Measurements from ENCODE around the gene NELL1.

Gene NELL1

GRCh38 chr11:21564833-21565682, 895.7 kb downstream of the NELL1 start:
- Histone ChIP-seq H3K4ac (ENCODE audit: low read depth, low read length) (no peak overlapping the region), H3K79me2 (ENCODE audit: control insufficient read depth, insufficient read depth, low read length) (no peaks in the 10 kb centered on the region), H3K18ac (ENCODE audit: low read length) (no peak overlapping the region), H2AK5ac (ENCODE audit: low read length) (no peak overlapping the region), H3K9ac (ENCODE audit: low read length) (no peak overlapping the region), H2BK120ac (ENCODE audit: low read depth, low read length) (no peak overlapping the region), H3K4me1 (ENCODE audit: control insufficient read depth, low read depth, low read length) (no peaks in the 10 kb centered on the region), H3K79me1 (ENCODE audit: low read length) (no peaks in the 10 kb centered on the region), H3K23ac (ENCODE audit: low read length) (no peak overlapping the region), H3K4me3 (ENCODE audit: low read length) (no peak overlapping the region), H3K4me2 (ENCODE audit: low read length) (no peak overlapping the region), H3K36me3 (ENCODE audit: control insufficient read depth, insufficient read depth, low read length) (no peaks in the 10 kb centered on the region), H3K27ac (ENCODE audit: low read depth, low read length) (no peak overlapping the region), H2BK5ac (ENCODE audit: low read length) (no peak overlapping the region), H2BK15ac (replicated peaks; ENCODE audit: low read depth) (no peak overlapping the region), H4K5ac (ENCODE audit: low read length) (no peak overlapping the region), H3K27me3 (ENCODE audit: insufficient read depth, low read length, poor library complexity) (no peaks in the 10 kb centered on the region), H4K8ac (ENCODE audit: low read depth, low read length) (no peak overlapping the region), H3K56ac (ENCODE audit: low read length) (no peak overlapping the region)
- WGBS (ENCODE audit: extremely low coverage, insufficient coverage, low lambda C conversion rate) = no CpG with 5 or more reads among the region's 4 CpGs
- DNase-seq = no peak

GRCh38 chr11:21566521-21567117, 897.2 kb downstream of the NELL1 start:
- Histone ChIP-seq H2BK120ac (ENCODE audit: low read depth, low read length) (no peak overlapping the region), H3K4ac (ENCODE audit: low read depth, low read length) (no peak overlapping the region), H3K4me1 (ENCODE audit: control insufficient read depth, low read depth, low read length) (no peaks in the 10 kb centered on the region), H3K56ac (ENCODE audit: low read length) (no peak overlapping the region), H2BK5ac (ENCODE audit: low read length) (no peak overlapping the region), H3K18ac (ENCODE audit: low read length) (no peak overlapping the region), H3K23ac (ENCODE audit: low read length) (no peak overlapping the region), H3K4me2 (ENCODE audit: low read length) (no peak overlapping the region), H4K5ac (ENCODE audit: low read length) (no peak overlapping the region), H3K27me3 (ENCODE audit: insufficient read depth, low read length, poor library complexity) (no peaks in the 10 kb centered on the region), H3K79me1 (ENCODE audit: low read length) (no peaks in the 10 kb centered on the region), H4K8ac (ENCODE audit: low read depth, low read length) (no peak overlapping the region), H3K36me3 (ENCODE audit: control insufficient read depth, insufficient read depth, low read length) (no peaks in the 10 kb centered on the region), H3K9ac (ENCODE audit: low read length) (no peak overlapping the region), H2BK15ac (replicated peaks; ENCODE audit: low read depth) (no peak overlapping the region), H3K4me3 (ENCODE audit: low read length) (no peak overlapping the region), H2AK5ac (ENCODE audit: low read length) (no peak overlapping the region), H3K79me2 (ENCODE audit: control insufficient read depth, insufficient read depth, low read length) (no peaks in the 10 kb centered on the region), H3K27ac (ENCODE audit: low read depth, low read length) (no peak overlapping the region)
- WGBS (ENCODE audit: extremely low coverage, insufficient coverage, low lambda C conversion rate) = no CpG with 5 or more reads among the region's 2 CpGs
- DNase-seq = no peak

DNA sequence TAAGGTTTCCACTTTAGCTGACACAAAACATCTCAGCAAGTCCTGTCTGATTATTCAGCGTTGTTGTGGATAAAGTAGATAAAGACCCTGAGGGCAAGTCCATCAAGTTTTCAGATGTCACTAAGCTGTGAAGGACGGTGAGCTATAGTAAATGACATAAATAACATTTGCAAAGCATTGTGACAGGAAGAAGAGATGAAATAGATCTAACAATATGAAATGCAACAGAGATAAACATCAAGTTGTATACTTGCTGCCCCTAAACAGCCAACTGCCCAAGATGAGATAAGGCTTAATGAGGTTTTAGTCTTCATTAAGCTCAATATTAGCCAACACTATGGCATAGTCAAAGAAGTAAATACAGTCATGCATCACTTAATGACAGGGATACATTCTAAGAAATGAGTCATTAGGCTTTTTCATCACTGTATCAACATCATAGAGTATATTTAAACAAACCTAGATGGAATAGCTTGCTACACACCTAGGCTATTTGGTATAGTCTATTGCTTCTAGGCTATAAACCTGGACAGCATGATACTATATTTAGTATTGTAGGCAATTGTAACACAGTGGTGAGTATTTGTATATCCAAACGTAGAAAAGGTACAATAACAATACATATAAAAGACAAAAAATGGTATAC, 898.4 kb downstream of the NELL1 start:
- no peaks in the 10 kb centered on the region for H3K79me1 ChIP-seq (ENCODE audit: low read length)
- no peak overlapping the region for H3K4me3 ChIP-seq (ENCODE audit: low read length)
- no peak overlapping the region for H4K8ac ChIP-seq (ENCODE audit: low read depth, low read length)
- no CpG with 5 or more reads among the region's 3 CpGs for WGBS (ENCODE audit: extremely low coverage, insufficient coverage, low lambda C conversion rate)
- no peaks in the 10 kb centered on the region for H3K36me3 ChIP-seq (ENCODE audit: control insufficient read depth, insufficient read depth, low read length)
- no peak overlapping the region for H3K18ac ChIP-seq (ENCODE audit: low read length)
- H2BK120ac ChIP-seq (ENCODE audit: low read depth, low read length) = no peak overlapping the region
- no peak overlapping the region for H2BK15ac ChIP-seq (replicated peaks; ENCODE audit: low read depth)
- no peaks in the 10 kb centered on the region for H3K27me3 ChIP-seq (ENCODE audit: insufficient read depth, low read length, poor library complexity)
- no peak overlapping the region for H3K4me2 ChIP-seq (ENCODE audit: low read length)
- no peak overlapping the region for H3K4ac ChIP-seq (ENCODE audit: low read depth, low read length)
- no peak for DNase-seq
- H3K27ac ChIP-seq (ENCODE audit: low read depth, low read length) = no peak overlapping the region
- H3K79me2 ChIP-seq (ENCODE audit: control insufficient read depth, insufficient read depth, low read length) = no peaks in the 10 kb centered on the region
- no peak overlapping the region for H2BK5ac ChIP-seq (ENCODE audit: low read length)
- no peak overlapping the region for H3K9ac ChIP-seq (ENCODE audit: low read length)
- H3K23ac ChIP-seq (ENCODE audit: low read length) = no peak overlapping the region
- no peaks in the 10 kb centered on the region for H3K4me1 ChIP-seq (ENCODE audit: control insufficient read depth, low read depth, low read length)
- no peak overlapping the region for H3K56ac ChIP-seq (ENCODE audit: low read length)
- no peak overlapping the region for H2AK5ac ChIP-seq (ENCODE audit: low read length)
- no peak overlapping the region for H4K5ac ChIP-seq (ENCODE audit: low read length)

- H2AK5ac ChIP-seq (ENCODE audit: low read length) = no peak overlapping the region
- H3K79me2 ChIP-seq (ENCODE audit: control insufficient read depth, insufficient read depth, low read length) = no peaks in the 10 kb centered on the region
- H2BK15ac ChIP-seq (replicated peaks; ENCODE audit: low read depth) = no peak overlapping the region
- no peak overlapping the region for H3K4me2 ChIP-seq (ENCODE audit: low read length)
- WGBS (ENCODE audit: extremely low coverage, insufficient coverage, low lambda C conversion rate) = no CpG with 5 or more reads among the region's 1 CpG
- H3K4me3 ChIP-seq (ENCODE audit: low read length) = no peak overlapping the region
- H3K4me1 ChIP-seq (ENCODE audit: control insufficient read depth, low read depth, low read length) = no peaks in the 10 kb centered on the region
- H2BK5ac ChIP-seq (ENCODE audit: low read length) = no peak overlapping the region
- no peak overlapping the region for H2BK120ac ChIP-seq (ENCODE audit: low read depth, low read length)
- H3K56ac ChIP-seq (ENCODE audit: low read length) = no peak overlapping the region
- H3K27ac ChIP-seq (ENCODE audit: low read depth, low read length) = no peak overlapping the region
- no peak overlapping the region for H4K5ac ChIP-seq (ENCODE audit: low read length)
- H3K27me3 ChIP-seq (ENCODE audit: insufficient read depth, low read length, poor library complexity) = no peaks in the 10 kb centered on the region
- no peak overlapping the region for H3K18ac ChIP-seq (ENCODE audit: low read length)
- no peak overlapping the region for H3K23ac ChIP-seq (ENCODE audit: low read length)
- DNase-seq = no peak
- no peak overlapping the region for H3K9ac ChIP-seq (ENCODE audit: low read length)
- H3K36me3 ChIP-seq (ENCODE audit: control insufficient read depth, insufficient read depth, low read length) = no peaks in the 10 kb centered on the region
- H3K4ac ChIP-seq (ENCODE audit: low read depth, low read length) = no peak overlapping the region
- no peaks in the 10 kb centered on the region for H3K79me1 ChIP-seq (ENCODE audit: low read length)
- H4K8ac ChIP-seq (ENCODE audit: low read depth, low read length) = no peak overlapping the region
Observed at GRCh38 chr11:21572210-21572609, 902.8 kb downstream of the NELL1 start.

GRCh38 chr11:21582791-21583190, 913.4 kb downstream of the NELL1 start:
- no peaks in the 10 kb centered on the region for H3K27me3 ChIP-seq (ENCODE audit: insufficient read depth, low read length, poor library complexity)
- H3K18ac ChIP-seq (ENCODE audit: low read length) = no peak overlapping the region
- H3K27ac ChIP-seq (ENCODE audit: low read depth, low read length) = no peak overlapping the region
- H3K56ac ChIP-seq (ENCODE audit: low read length) = no peak overlapping the region
- H3K4ac ChIP-seq (ENCODE audit: low read depth, low read length) = no peak overlapping the region
- H2BK15ac ChIP-seq (replicated peaks; ENCODE audit: low read depth) = no peak overlapping the region
- H4K8ac ChIP-seq (ENCODE audit: low read depth, low read length) = no peak overlapping the region
- no peaks in the 10 kb centered on the region for H3K79me1 ChIP-seq (ENCODE audit: low read length)
- no peaks in the 10 kb centered on the region for H3K79me2 ChIP-seq (ENCODE audit: control insufficient read depth, insufficient read depth, low read length)
- no peak overlapping the region for H2BK5ac ChIP-seq (ENCODE audit: low read length)
- H3K23ac ChIP-seq (ENCODE audit: low read length) = no peak overlapping the region
- no peak overlapping the region for H2BK120ac ChIP-seq (ENCODE audit: low read depth, low read length)
- WGBS (ENCODE audit: extremely low coverage, insufficient coverage, low lambda C conversion rate) = no CpG with 5 or more reads among the region's 1 CpG
- no peak overlapping the region for H2AK5ac ChIP-seq (ENCODE audit: low read length)
- no peaks in the 10 kb centered on the region for H3K36me3 ChIP-seq (ENCODE audit: control insufficient read depth, insufficient read depth, low read length)
- no peak for DNase-seq
- H3K4me1 ChIP-seq (ENCODE audit: control insufficient read depth, low read depth, low read length) = no peaks in the 10 kb centered on the region
- no peak overlapping the region for H3K4me3 ChIP-seq (ENCODE audit: low read length)
- H3K9ac ChIP-seq (ENCODE audit: low read length) = no peak overlapping the region
- no peak overlapping the region for H4K5ac ChIP-seq (ENCODE audit: low read length)
- H3K4me2 ChIP-seq (ENCODE audit: low read length) = no peak overlapping the region
